GM23338 (cell line): ENCODE data around the gene UVSSA. TPM values are rescaled to one million over a fixed set of nuclear protein-coding genes. Genes with fewer than 3 reads are reported as not detected.

Experiments
- ATAC-seq: fragments of 200-7000 bp; cut with Tn5 transposase; 3 replicates; pipeline ENCODE4 v1.9.1; 2020
- DNase-seq: peaks from one replicate; pipeline ENCODE4 v3.0.0-alpha.2; 2015; ENCODE audit warnings: low spot score
- H2AFZ ChIP-seq: fragments of 200-600 bp; sonication (generic); 2 replicates; pipeline ENCODE4 v1.8.0; 2016; ENCODE audit warnings: antibody characterized with exemption, mild to moderate bottlenecking, moderate library complexity
- H3F3A ChIP-seq: fragments of 200-600 bp; sonication (generic); replicated peaks from 2 replicates; pipeline ENCODE4 v1.8.0; 2017; ENCODE audit warnings: antibody characterized with exemption, mixed run types, low read depth
- H3K27ac ChIP-seq: fragments of 200-600 bp; sonication (generic); 2 replicates; pipeline ENCODE4 v1.6.1; 2016; ENCODE audit warnings: low read depth
- H3K27me3 ChIP-seq: fragments of 200-600 bp; sonication (generic); 2 replicates; pipeline ENCODE4 v1.8.0; 2016; ENCODE audit warnings: mild to moderate bottlenecking, mixed run types, moderate library complexity; ENCODE audit not compliant: insufficient read depth
- H3K36me3 ChIP-seq: fragments of 200-600 bp; sonication (generic); 2 replicates; pipeline ENCODE4 v1.8.0; 2016; ENCODE audit warnings: mild to moderate bottlenecking; ENCODE audit not compliant: insufficient read depth
- H3K4me1 ChIP-seq: fragments of 200-600 bp; sonication (generic); 2 replicates; pipeline ENCODE4 v1.8.0; 2016; ENCODE audit warnings: mild to moderate bottlenecking, moderate library complexity; ENCODE audit not compliant: insufficient read depth
- H3K4me2 ChIP-seq: fragments of 200-600 bp; sonication (generic); 2 replicates; pipeline ENCODE4 v1.7.1; 2017; ENCODE audit warnings: mixed run types
- H3K4me3 ChIP-seq: fragments of 200-600 bp; sonication (generic); 2 replicates; pipeline ENCODE4 v1.6.1; 2016; ENCODE audit warnings: mixed run types
- H3K79me2 ChIP-seq: fragments of 200-600 bp; sonication (generic); replicated peaks from 2 replicates; pipeline ENCODE4 v1.8.0; 2017; ENCODE audit warnings: mild to moderate bottlenecking; ENCODE audit not compliant: insufficient read depth
- H3K9me2 ChIP-seq: fragments of 200-600 bp; sonication (generic); 2 replicates; pipeline ENCODE4 v1.8.0; 2017; ENCODE audit not compliant: insufficient read depth
- H4K20me1 ChIP-seq: fragments of 200-600 bp; sonication (generic); replicated peaks from 2 replicates; pipeline ENCODE4 v1.8.0; 2017; ENCODE audit warnings: mild to moderate bottlenecking; ENCODE audit not compliant: insufficient read depth
- H3K27ac Mint-ChIP-seq: 2 replicates; pipeline ENCODE4 v1.8.0; 2020; ENCODE audit warnings: inconsistent platforms, mild to moderate bottlenecking, moderate library complexity, mixed read lengths
- H3K27me3 Mint-ChIP-seq: 3 replicates; pipeline ENCODE4 v1.8.0; 2022; ENCODE audit warnings: low read depth, mild to moderate bottlenecking, moderate library complexity, mixed read lengths, inconsistent platforms; ENCODE audit not compliant: insufficient read depth, poor library complexity
- H3K36me3 Mint-ChIP-seq: 3 replicates; pipeline ENCODE4 v1.8.0; 2021; ENCODE audit warnings: low read depth, mild to moderate bottlenecking, inconsistent platforms, moderate library complexity, mixed read lengths
- H3K4me1 Mint-ChIP-seq: 3 replicates; pipeline ENCODE4 v1.8.0; 2020; ENCODE audit warnings: mild to moderate bottlenecking, inconsistent platforms, mixed read lengths
- H3K4me3 Mint-ChIP-seq: 3 replicates; pipeline ENCODE4 v1.8.0; 2021; ENCODE audit warnings: moderate library complexity, mild to moderate bottlenecking, inconsistent platforms, mixed read lengths
- H3K9me3 Mint-ChIP-seq: 3 replicates; pipeline ENCODE4 v1.8.0; 2020; ENCODE audit warnings: moderate library complexity, mild to moderate bottlenecking, inconsistent platforms, mixed read lengths
- EZH2 ChIP-seq: fragments of 200-600 bp; sonication (generic); IDR thresholded peaks from one replicate; pipeline ENCODE4 v1.8.0; 2017; ENCODE audit warnings: antibody characterized with exemption, mild to moderate bottlenecking, low read depth; ENCODE audit not compliant: unreplicated experiment
- JUNB ChIP-seq: IDR thresholded peaks from one replicate; pipeline ENCODE4 v1.6.1; 2016; ENCODE audit warnings: antibody characterized with exemption; ENCODE audit not compliant: unreplicated experiment
- ZNF114 ChIP-seq: fragments of 250-450 bp; sonication (Bioruptor Pico); IDR thresholded peaks from 2 replicates; pipeline ENCODE4 v1.5.0; 2020; ENCODE audit warnings: mild to moderate bottlenecking, moderate library complexity
- ZNF331 ChIP-seq: fragments of 250-450 bp; sonication (Bioruptor Pico); IDR thresholded peaks from 2 replicates; pipeline ENCODE4 v1.5.0; 2020; ENCODE audit warnings: low read depth, mild to moderate bottlenecking, moderate library complexity
- polyA plus RNA-seq: library from polyadenylated mRNA; unstranded; fragments of >200 nt; fragmentation: Nextera tagmentation; extraction: Ambion mirVana; gene quantifications from 2 replicates; pipeline ENCODE4 v1.2.1, GENCODE V29; 2016
- total RNA-seq: library from RNA; depleted of rRNA; stranded (reverse); fragments of >200 nt; shearing (Covaris generic); gene quantifications from 2 replicates; pipeline ENCODE4 v1.2.3, GENCODE V29; 2014
- TF ChIP-seq, protein P1 (sequence below), 2 experiments: fragments of 200-600 bp in 1 of 2; sonication (generic) in 1 of 2; conservative IDR thresholded peaks; 2 replicates each; pipeline versions ENCODE4 v1.5.1 to v1.6.1; 2016 to 2017; ENCODE audit warnings: antibody characterized with exemption in 2 of 2, low read depth in 2 of 2, mild to moderate bottlenecking in 2 of 2, moderate library complexity in 1 of 2

UVSSA gene
- total and polyA plus RNA-seq, 2 experiments from 2014 or later: 6.5 to 27.7 TPM

DNA sequence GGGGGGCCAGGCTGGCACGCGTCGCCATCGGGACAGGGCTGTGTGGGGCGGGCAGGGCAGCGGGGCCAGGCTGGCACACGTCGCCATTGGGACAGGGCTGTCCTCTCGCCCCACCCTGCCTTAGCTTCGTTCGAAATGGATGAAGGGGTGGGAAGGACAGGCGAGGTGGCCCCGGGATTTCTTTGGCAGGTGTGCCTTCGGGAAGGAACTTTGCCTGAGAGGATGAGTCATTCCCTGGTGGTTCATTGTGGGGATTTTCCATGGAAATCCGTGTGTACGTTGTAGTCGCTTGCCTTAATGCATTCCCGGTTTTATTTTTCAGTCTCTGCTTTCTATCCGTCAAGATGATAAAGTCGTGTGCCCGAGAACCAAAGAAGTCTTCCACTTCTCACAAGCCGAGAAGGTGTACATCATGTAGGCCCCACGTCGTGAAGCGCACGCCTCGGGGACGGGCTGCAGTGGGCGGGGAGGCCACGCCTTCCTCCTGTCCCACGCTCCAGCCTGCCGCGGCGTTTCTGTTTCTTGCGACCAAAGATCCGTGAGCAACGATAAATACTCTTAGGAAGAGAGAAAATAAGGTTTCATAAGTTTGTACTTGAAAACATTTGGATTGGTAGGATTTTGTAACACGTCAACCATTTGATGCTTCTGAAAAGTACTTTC, 8.1 kb upstream of the UVSSA start:
- no peaks in the 10 kb centered on the region for H3K4me1 Mint-ChIP-seq
- no peaks in the 10 kb centered on the region; the same call in 1 of the 2 replicates for H4K20me1 ChIP-seq
- no peaks in the 10 kb centered on the region for H3K4me1 ChIP-seq
- peaks cover 5% of the 10 kb centered on the region for H3K36me3 ChIP-seq
- ATAC-seq: no peak
- H2AFZ ChIP-seq: no peak overlapping the region
- no peak overlapping the region for H3K4me2 ChIP-seq
- H3K79me2 ChIP-seq: no peaks in the 10 kb centered on the region
- no peaks in the 10 kb centered on the region for H3K9me2 ChIP-seq
- H3K4me3 Mint-ChIP-seq: no peak overlapping the region
- H3F3A ChIP-seq: 0 out of 2 replicates have a peak, but pooled peaks cover 8% of the 10 kb centered on the region
- no peak for TF ChIP-seq ZNF331
- TF ChIP-seq, protein P1, sequence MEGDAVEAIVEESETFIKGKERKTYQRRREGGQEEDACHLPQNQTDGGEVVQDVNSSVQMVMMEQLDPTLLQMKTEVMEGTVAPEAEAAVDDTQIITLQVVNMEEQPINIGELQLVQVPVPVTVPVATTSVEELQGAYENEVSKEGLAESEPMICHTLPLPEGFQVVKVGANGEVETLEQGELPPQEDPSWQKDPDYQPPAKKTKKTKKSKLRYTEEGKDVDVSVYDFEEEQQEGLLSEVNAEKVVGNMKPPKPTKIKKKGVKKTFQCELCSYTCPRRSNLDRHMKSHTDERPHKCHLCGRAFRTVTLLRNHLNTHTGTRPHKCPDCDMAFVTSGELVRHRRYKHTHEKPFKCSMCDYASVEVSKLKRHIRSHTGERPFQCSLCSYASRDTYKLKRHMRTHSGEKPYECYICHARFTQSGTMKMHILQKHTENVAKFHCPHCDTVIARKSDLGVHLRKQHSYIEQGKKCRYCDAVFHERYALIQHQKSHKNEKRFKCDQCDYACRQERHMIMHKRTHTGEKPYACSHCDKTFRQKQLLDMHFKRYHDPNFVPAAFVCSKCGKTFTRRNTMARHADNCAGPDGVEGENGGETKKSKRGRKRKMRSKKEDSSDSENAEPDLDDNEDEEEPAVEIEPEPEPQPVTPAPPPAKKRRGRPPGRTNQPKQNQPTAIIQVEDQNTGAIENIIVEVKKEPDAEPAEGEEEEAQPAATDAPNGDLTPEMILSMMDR (conservative IDR thresholded peaks at IDR 0.05; ENCODE audit: low read depth in 2 of 2): no peak
- TF ChIP-seq ZNF114 (CRISPR knock-in tag): no peak
- H3K27ac Mint-ChIP-seq: no peak overlapping the region
- peaks cover 62% of the 10 kb centered on the region for H3K36me3 Mint-ChIP-seq
- no peaks in the 10 kb centered on the region for H3K27me3 ChIP-seq
- H3K27ac ChIP-seq: no peak overlapping the region
- H3K9me3 Mint-ChIP-seq: no peaks in the 10 kb centered on the region; the same call in 2 of the 3 replicates
- H3K27me3 Mint-ChIP-seq: peaks cover 7% of the 10 kb centered on the region
- no peak for DNase-seq
- H3K4me3 ChIP-seq: no peak overlapping the region

- no peak for ATAC-seq
- peaks cover 59% of the 10 kb centered on the region for H3K36me3 Mint-ChIP-seq
These were observed 7.5 kb upstream of the UVSSA start for GRCh38 chr4:1339489-1339888.

More at GRCh38 chr4:1339489-1339888, 7.5 kb upstream of the UVSSA start:
- Mint-ChIP-seq H3K4me3 (no peak overlapping the region), H3K4me1 (peaks cover under 1% of the 10 kb centered on the region; the same call in 2 of the 3 replicates), H3K9me3 (no peaks in the 10 kb centered on the region; the same call in 2 of the 3 replicates), H3K27me3 (peaks cover 5% of the 10 kb centered on the region), H3K27ac (no peak overlapping the region)
- no peaks in the 10 kb centered on the region for H3K4me1 ChIP-seq
- H3F3A ChIP-seq: peaks cover 11% of the 10 kb centered on the region
- no peak overlapping the region for H3K27ac ChIP-seq
- H3K4me3 ChIP-seq: no peak overlapping the region
- no peak overlapping the region for H2AFZ ChIP-seq
- H3K4me2 ChIP-seq: no peak overlapping the region
- no peaks in the 10 kb centered on the region for H3K9me2 ChIP-seq
- TF ChIP-seq EZH2 (no peak), ZNF331 (no peak), JUNB (no peak)
- TF ChIP-seq, protein P1 (conservative IDR thresholded peaks at IDR 0.05; ENCODE audit: low read depth in 2 of 2): no peak
- peaks cover 5% of the 10 kb centered on the region; the same call in 1 of the 2 replicates for H4K20me1 ChIP-seq
- H3K27me3 ChIP-seq: no peaks in the 10 kb centered on the region
- no peak for DNase-seq
- H3K36me3 ChIP-seq: peaks cover 5% of the 10 kb centered on the region
- H3K79me2 ChIP-seq: no peaks in the 10 kb centered on the region
